Pancreas (tissue), 10 donors: ENCODE measurements around the gene MPPE1. TPM values are rescaled to one million over a fixed set of nuclear protein-coding genes. Genes with fewer than 3 reads are reported as not detected.
A peak's percentile ranks its signal among the peaks of the same experiment; 100 is the strongest.

Source experiments
- ATAC-seq, 4 donors: fragments of 200-7000 bp; cut with Tn5 transposase; one replicate each; pipeline versions ENCODE4 v1.8.0 to v1.9.1; 2020; ENCODE audit warnings: mild to moderate bottlenecking in 4 of 4, moderate library complexity in 4 of 4
- DNase-seq, 6 donors: peaks; one replicate each; pipeline ENCODE4 v3.0.0-alpha.2; 2020
- FAIRE-seq: peaks from 2 replicates; lab custom pipeline; 2012; peaks lifted over from hg19 to GRCh38; lab: Jason Lieb, UNC
- H3K27ac ChIP-seq, 4 donors: fragments of 200-600 bp; sonication (generic); 1 replicate in 3 of 4; 2 replicates in 1 of 4; pipeline versions ENCODE4 v1.5.0 to v1.8.0; 2020
- H3K27me3 ChIP-seq, 4 donors: fragments of 200-600 bp; one replicate each; pipeline ENCODE4 v1.8.0; 2021
- H3K36me3 ChIP-seq, 3 donors: fragments of 200-600 bp; sonication (generic) in 1 of 3; one replicate each; pipeline versions ENCODE4 v1.5.0 to v1.8.0; 2020 to 2021
- H3K4me1 ChIP-seq, 3 donors: fragments of 200-600 bp; one replicate each; pipeline ENCODE4 v1.8.0; 2021
- H3K4me3 ChIP-seq, 4 donors: fragments of 200-600 bp; sonication (generic) in 2 of 4; one replicate each; pipeline versions ENCODE4 v1.5.0 to v1.8.0; 2020 to 2021
- H3K9me3 ChIP-seq, 4 donors: fragments of 200-600 bp; one replicate each; pipeline ENCODE4 v1.8.0; 2021
- WGBS, 2 donors: extraction: QIAGEN DNeasy Blood & Tissue Kit; methylation state at CpG; one replicate each; pipeline ENCODE4 v1.1.7; 2013; 5-methylcytosine and 5-hydroxymethylcytosine counted together
- intact Hi-C, 3 donors: fragments of 100-400 bp; cut with DNase I; formaldehyde crosslinking; loops; one replicate each; pipeline versions ENCODE4 v1.11.1 to v1.14.2; 2022
- polyA plus RNA-seq, 2 donors: library from polyadenylated mRNA; stranded (reverse); fragments of 200-250 nt; gene quantifications; one replicate each; pipeline ENCODE4 v1.2.3, GENCODE V29; 2013
- total RNA-seq, 6 donors: library from RNA; stranded (reverse); fragmentation: NEBNext Ultra II Directional in 4 of 6; extraction: Animal tissue kit (Norgen Biotek cat#: 25700) in 4 of 6; gene quantifications; one replicate each; pipeline versions ENCODE4 v1.2.1 to v1.2.4, GENCODE V29; 2021 to 2023
- TF ChIP-seq, protein P1 (sequence below), 4 donors: fragments of 200-600 bp; sonication (generic) in 3 of 4; IDR thresholded peaks; one replicate each; pipeline versions ENCODE4 v1.5.0 to v1.8.0; 2021; ENCODE audit warnings: antibody characterized with exemption in 4 of 4
- donor health status: healthy with polysubstance abuse.
- donor health status: DM: no; HTN: no; CAD: no; lungs with moderate emphysema.
- donor health status: DM: no; HTN: no; CAD: no.
- donor health status: control.
- donor health status: control.
- donor health status: Bipolar disorder and iron deficiency.
- donor health status: DM: yes; HTN: yes; CAD: no.
- donor health status: DM: no; HTN: no; CAD: no.
- donor health status: DM: no; HTN: no; CAD: no.
- donor health status: DM: yes; HTN: yes; CAD: no.

The MPPE1 gene
- total and polyA plus RNA-seq, 8 donors, result 20.7 to 43.2 (median 25.0) TPM

DNA sequence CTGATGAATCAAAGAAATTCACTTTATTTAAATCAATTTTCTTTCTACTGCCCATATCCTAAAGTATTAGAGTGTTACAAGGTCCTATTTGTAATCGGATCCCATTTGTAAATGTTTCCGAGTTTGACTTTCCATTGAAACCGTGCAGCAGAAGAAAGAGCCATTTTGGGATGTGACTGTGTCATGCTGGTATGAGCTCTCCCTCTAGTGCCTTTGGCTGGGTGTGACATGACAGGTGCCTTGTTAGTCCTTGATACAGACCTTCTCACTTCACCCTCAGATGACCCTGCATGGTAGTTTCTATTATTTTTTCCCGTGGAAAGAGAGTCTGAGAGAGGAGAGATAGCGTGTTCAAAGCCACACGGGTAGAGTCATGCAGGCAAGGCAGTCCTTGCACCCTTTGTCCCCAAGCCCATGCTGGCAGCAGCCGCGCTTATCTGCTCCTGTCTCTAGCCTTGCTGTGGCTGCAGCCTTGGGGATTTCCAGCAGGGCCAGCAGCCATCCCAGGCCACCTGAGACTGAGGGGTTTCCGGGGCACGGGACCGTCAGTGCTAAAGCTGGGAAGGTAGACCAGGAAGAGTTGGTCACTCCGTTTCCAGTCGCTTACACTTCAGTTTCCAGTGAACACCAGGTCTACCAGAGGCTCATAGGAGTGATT is 35.5 kb downstream of the MPPE1 start:
- intact Hi-C loops, result no loop called here
- FAIRE-seq (no peak), DNase-seq (peak in 5 of 6 donors; percentile 30 to 72 (median 37)), ATAC-seq (peak; percentile 89 to 97 (median 94))
- Histone ChIP-seq H3K4me1 (peaks cover 0 to 6% (median 5%) of the 10 kb centered on the region in 3 donors), H3K27ac (peak overlapping the region in 3 of 4 donors; percentile 22 to 42 (median 39)), H3K4me3 (peak overlapping the region in 1 of 4 donors; percentile 8), H3K9me3 (no peaks in the 10 kb centered on the region), H3K27me3 (no peaks in the 10 kb centered on the region), H3K36me3 (no peaks in the 10 kb centered on the region)
- 21 to 26% methylated on average over 13 of the region's 13 CpGs for WGBS, 2 donors
- TF ChIP-seq, protein P1, sequence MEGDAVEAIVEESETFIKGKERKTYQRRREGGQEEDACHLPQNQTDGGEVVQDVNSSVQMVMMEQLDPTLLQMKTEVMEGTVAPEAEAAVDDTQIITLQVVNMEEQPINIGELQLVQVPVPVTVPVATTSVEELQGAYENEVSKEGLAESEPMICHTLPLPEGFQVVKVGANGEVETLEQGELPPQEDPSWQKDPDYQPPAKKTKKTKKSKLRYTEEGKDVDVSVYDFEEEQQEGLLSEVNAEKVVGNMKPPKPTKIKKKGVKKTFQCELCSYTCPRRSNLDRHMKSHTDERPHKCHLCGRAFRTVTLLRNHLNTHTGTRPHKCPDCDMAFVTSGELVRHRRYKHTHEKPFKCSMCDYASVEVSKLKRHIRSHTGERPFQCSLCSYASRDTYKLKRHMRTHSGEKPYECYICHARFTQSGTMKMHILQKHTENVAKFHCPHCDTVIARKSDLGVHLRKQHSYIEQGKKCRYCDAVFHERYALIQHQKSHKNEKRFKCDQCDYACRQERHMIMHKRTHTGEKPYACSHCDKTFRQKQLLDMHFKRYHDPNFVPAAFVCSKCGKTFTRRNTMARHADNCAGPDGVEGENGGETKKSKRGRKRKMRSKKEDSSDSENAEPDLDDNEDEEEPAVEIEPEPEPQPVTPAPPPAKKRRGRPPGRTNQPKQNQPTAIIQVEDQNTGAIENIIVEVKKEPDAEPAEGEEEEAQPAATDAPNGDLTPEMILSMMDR (IDR thresholded peaks at IDR 0.05), result peak in 2 of 4 donors; percentile 19

DNA sequence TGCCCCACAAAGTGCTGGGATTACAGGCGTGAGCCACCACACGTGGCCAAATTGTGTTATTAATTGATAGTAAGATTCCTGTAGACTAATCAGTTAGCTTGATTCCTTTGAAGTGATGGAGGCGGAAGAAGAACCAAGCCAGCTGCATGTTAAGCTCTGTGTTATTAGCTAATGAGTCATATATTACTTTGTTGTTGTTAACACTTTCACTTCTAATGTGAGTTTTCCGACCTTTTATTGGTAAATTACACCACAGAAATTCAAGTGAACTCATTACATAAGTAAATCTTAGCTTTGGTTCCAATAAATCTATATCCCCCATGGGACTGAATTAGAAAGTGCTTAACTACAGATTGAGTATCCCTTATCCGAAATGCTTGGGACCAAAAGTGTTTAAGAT is 36.6 kb downstream of the MPPE1 start:
- Histone ChIP-seq H3K4me1 (peaks cover 0 to 6% (median 5%) of the 10 kb centered on the region in 3 donors), H3K27me3 (no peaks in the 10 kb centered on the region), H3K4me3 (no peak overlapping the region), H3K9me3 (no peaks in the 10 kb centered on the region), H3K27ac (no peak overlapping the region), H3K36me3 (no peaks in the 10 kb centered on the region)
- WGBS, 2 donors, result 28 to 32% methylated on average over 5 of the region's 5 CpGs
- no peak for FAIRE-seq
- no peak for DNase-seq
- intact Hi-C loops, result no loop called here
- peak in 2 of 4 donors; percentile 26 to 36 for ATAC-seq
- TF ChIP-seq, protein P1 (IDR thresholded peaks at IDR 0.05), result no peak

DNA sequence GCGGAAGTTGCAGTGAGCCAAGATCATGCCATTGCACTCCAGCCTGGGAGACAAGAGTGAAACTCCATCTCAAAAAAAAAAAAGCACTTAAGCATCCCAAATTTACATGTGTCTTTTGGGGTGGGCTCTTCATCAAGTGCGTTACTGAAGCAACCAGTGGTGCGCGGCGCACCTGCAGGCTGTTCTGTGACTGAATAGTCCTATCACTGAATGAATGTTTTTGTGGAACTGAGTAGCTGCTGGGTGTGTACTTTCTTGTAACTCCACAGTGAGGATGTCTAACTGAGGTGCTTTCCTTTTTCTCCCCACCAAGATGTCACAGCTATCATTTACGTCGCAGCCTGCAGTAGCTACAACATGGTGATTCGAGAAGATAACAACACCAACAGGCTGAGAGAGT is 39.9 kb downstream of the MPPE1 start:
- Histone ChIP-seq H3K4me1 (peaks cover 0 to 6% (median 5%) of the 10 kb centered on the region in 3 donors), H3K27me3 (no peaks in the 10 kb centered on the region), H3K27ac (no peak overlapping the region), H3K9me3 (no peaks in the 10 kb centered on the region), H3K36me3 (no peaks in the 10 kb centered on the region), H3K4me3 (no peak overlapping the region)
- TF ChIP-seq, protein P1 (IDR thresholded peaks at IDR 0.05), result no peak
- intact Hi-C loops, result loop anchor here in 1 of 3 donors (10.0 kb wide), 1 partner anchor 133 kb away; no protein-coding TSS in a partner anchor
- DNase-seq (no peak), ATAC-seq (no peak), FAIRE-seq (no peak)
- 93 to 94% methylated on average over 8 of the region's 8 CpGs for WGBS, 2 donors

DNA sequence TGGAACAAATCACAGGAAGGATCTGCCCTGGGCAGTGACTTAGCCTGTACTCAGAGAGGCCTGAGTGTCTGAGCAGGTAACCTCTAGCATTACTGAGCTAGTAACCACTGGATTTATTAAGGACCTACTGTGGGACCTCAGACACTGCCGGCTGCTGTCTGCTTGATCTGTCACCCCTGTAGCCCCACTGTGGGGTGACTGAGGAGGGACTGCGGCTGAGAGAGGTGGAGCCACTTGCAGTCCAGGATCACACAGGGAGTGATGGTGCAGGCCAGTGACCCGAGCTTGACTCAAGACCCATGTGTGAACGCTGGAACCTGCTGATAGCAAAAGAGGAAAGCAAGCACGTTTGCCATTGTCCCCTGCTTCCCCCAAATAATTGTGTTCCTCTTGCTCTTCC is 41.4 kb downstream of the MPPE1 start:
- Histone ChIP-seq H3K27ac (no peak overlapping the region), H3K27me3 (no peaks in the 10 kb centered on the region), H3K9me3 (no peaks in the 10 kb centered on the region), H3K4me1 (peaks cover 0 to 1% (median 0%) of the 10 kb centered on the region in 3 donors), H3K4me3 (no peak overlapping the region), H3K36me3 (no peaks in the 10 kb centered on the region)
- ATAC-seq (no peak), DNase-seq (no peak), FAIRE-seq (no peak)
- WGBS, 2 donors, result 59 to 60% methylated on average over 5 of the region's 5 CpGs
- intact Hi-C loops, result loop anchor here in 1 of 3 donors (10.0 kb wide), 1 partner anchor 132 kb away; no protein-coding TSS in a partner anchor
- TF ChIP-seq, protein P1 (IDR thresholded peaks at IDR 0.05), result no peak

DNA sequence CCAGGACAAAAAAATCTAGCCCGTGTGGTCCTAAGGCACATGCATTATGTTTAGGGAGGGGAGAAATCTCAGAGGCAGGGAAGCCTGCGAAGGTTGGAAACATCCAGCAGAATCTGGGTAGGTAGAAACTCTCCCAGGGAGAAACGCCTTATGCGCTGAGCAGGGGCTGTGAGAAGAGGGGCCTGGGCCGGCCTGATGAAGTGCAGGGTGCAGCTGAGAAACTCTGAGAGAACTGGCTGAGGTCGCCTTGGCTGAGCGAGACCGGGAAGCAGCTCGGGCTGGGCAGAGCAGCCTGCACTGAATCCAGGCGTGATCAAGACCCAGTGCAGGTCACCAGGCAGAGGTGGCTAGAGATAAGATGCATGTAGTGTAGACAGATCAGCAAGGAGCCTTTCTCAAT is 41.8 kb downstream of the MPPE1 start:
- Histone ChIP-seq H3K27me3 (no peaks in the 10 kb centered on the region), H3K4me3 (no peak overlapping the region), H3K4me1 (no peaks in the 10 kb centered on the region), H3K36me3 (no peaks in the 10 kb centered on the region), H3K9me3 (no peaks in the 10 kb centered on the region), H3K27ac (no peak overlapping the region)
- 57 to 61% methylated on average over 10 of the region's 10 CpGs for WGBS, 2 donors
- ATAC-seq (no peak), DNase-seq (no peak), FAIRE-seq (no peak)
- intact Hi-C loops, result loop anchor here in 1 of 3 donors (10.0 kb wide), 1 partner anchor 132 kb away; no protein-coding TSS in a partner anchor
- TF ChIP-seq, protein P1 (IDR thresholded peaks at IDR 0.05), result no peak
